Fibroblast of gingiva (primary cell): Measurements from ENCODE around the gene BTG4.

Source experiments
- DNase-seq: peaks from one replicate; pipeline ENCODE4 v3.0.0-alpha.2; 2011; ENCODE audit warnings: low read depth

The BTG4 gene

DNA sequence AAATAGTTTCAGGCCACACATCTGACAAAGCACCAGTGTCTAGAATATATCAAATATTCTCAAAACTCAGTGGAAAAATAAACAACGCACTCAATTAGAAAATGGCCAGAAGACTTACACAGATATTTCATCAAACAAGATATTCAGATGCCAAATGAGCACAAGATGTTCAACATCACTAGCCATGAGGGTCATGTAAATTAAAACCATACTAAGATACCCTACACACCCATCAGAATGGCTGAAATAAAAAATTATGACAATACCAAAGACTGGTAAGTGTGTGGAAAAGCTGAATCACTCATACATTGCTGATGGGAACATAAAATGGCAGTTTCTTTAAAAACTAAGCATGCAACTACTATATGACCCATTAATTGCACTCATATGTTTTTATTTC lies 21.7 kb downstream of the BTG4 start:
- peak; percentile 57 for DNase-seq

DNA sequence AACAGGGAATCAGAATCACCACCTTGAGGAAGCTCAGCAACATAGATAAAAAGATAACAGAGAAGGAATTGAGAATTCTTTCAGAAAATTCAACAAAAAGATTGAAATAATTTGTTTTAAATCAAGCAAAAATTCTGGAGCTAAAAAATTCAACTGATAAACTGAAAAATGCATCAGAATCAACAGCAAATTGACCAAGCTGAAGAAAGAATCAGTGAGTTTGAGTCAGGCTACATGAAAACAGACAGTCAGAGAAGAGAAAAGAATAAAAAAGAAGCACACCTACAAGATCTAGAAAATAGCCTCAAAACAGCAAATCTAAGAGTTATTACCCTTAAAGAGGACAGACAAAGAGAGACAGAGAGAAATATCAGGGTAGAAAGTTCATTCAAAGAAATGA lies 28.8 kb downstream of the BTG4 start:
- no peak for DNase-seq

DNA sequence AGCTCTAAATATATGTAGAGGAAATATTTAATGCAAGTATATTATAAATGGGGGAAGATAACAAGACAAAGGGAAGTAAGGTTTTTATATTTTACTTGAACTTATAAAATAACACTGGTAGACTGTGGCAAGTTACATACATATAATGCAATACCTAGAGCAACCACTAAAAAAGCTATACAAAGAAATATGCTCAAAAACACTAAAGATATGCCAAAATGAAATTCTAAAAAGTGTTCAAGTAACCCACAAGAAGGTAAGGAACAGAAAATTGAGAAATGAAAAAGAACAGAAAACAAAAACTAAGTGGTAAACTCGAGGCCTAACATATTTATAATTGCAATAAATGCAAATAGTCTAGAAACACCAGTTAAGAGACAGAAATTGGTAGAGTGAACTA lies 32.5 kb downstream of the BTG4 start:
- no peak for DNase-seq

DNA sequence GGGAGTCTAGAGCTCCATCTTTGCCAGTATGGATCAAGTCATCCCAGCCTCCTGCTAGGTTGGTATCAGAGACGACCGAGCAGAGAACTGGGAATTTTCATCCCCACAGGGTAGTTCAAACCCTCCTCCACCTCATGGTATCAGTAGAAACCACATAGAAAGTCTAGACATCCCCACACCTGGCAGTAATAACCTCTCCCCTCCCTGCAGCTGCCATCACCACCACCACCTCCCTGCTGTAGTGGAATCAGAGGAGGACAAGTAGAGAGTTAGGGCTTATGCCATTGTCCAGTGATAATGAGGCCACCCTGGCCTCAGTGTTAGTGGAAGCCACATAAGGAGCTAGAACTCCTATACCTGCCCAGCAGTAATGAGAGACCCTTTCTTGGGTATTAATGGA lies 34.3 kb downstream of the BTG4 start:
- DNase-seq: no peak

DNA sequence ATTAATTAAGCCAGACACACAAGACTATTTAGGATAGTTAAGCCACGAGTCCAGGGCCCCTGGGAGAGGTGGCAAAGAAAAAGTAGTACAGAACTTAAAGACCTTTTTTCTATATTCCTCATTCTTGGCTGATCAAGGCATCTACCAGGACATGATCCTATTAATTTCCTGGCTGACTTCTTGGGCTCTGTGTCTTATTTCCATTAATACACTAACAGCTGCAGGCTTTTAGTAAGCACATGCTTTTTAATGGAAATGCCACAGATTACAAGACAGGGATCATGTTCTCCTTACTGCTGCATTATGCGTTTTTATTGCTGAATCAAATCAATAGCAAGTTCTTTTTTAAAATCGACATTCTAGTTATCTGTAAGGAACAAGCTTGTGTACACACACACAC lies 35.2 kb downstream of the BTG4 start:
- peak; percentile 26 for DNase-seq

DNA sequence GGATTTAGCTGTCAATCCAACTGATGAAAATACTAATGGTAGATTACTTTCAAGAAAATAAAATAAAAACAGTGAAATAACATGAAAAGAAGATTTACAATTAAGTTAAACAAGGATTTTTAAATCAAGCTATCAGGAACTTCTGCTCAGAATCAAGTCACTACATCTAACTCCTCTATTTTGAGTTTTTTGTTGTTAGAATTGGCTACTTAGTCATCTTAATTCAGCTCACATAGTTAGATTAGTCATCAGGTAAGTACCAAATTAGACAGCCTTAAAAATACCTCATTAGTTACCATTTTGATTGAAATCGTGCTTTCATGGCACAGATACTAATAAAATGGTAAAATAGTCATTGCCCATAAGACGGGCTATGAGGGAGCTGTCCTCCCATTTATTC lies 35.8 kb downstream of the BTG4 start:
- DNase-seq: no peak

DNA sequence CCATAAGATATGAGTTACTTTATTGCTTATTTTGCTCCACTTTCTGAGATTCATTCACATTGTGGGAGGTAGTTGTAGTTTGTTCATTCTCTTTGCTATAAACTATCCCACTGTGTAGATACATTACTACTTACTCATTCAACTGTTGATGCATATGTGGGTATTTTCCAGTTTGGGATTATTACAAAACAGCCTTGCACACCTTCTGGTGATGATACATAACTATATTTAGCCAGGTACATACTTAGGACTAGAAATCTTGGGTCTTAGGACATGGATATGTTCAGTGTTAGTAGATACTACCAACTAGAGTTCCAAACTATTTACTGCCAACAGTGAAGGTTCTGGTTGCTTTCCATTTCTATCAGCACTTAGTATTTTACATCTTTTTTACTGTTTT lies 37.8 kb downstream of the BTG4 start:
- no peak for DNase-seq

DNA sequence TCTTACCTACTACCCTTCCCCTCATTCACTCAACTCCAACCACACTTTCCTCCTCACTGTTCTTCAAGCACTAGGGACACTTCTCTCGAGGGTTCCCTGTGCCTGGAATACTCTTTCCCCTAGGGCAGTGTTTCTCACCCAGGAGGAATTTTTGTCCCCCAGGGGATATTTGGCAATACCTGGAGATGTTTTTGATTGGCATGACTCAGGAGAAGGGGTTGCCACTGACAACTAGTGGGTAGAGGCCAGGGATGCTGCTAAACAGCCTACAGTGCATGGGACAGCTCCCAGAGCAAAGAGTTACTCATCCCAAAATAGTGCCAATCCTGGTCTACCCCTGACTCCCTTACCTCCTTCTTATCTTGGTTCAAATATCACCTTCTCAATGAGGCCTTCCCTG lies 40.0 kb downstream of the BTG4 start:
- DNase-seq: no peak

DNA sequence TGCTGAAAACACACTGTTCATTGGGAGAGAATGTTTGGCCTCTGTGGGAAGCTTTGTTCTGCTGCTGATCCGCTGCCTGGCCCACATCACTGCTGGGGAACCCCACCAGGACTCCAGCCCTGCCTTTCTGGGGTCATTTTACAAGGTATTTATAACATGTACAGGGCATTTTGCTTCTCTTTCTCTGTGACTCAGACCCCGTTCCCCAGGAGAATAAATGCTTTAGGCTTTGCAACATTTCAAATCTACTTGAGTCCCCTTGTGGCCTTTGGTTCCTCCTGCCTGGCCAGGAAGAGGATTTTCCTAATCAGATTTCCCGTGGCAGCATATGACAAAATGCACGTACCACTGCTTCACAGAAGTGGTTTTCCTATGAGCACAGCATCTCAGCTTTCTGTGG lies 43.0 kb downstream of the BTG4 start:
- DNase-seq: peak; percentile 16

DNA sequence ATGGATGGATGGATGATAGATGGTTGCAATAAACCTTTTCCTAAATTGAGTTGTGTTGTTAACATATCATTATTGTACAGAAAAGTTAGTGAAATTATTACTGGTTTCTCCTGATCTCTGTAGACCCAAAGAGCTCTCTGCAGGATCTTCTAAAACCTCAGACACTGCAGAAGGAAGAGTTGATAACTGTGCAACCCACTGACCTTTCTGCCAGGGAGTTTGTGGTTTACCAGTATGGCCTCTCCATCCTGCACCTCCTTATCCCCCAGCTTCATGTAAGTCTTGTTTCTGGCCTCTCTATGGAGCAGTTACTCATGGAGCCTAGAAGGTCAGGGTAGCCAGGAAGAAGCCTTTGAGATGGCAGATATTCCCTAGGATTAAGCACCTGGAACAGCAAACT lies 45.6 kb downstream of the BTG4 start:
- DNase-seq: no peak

DNA sequence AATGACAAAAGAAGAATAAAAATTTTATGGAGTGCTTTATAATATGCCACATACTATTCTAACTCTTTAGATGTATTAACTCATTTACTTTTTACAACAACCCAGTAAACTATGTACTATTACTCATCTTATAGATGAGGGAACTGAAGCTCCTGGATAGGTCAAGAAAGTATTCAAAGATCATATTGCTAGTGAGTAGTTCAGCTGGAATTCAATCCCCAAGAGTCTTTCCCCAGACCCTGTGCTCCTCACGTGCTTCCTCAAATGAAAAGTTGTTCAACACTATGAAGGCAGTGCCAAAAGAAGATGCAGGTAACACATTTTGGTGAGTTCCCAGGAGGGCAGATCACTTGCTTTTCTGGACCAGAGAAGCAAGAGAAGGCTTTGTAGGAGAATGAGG lies 46.8 kb downstream of the BTG4 start:
- peak; percentile 51 for DNase-seq

DNA sequence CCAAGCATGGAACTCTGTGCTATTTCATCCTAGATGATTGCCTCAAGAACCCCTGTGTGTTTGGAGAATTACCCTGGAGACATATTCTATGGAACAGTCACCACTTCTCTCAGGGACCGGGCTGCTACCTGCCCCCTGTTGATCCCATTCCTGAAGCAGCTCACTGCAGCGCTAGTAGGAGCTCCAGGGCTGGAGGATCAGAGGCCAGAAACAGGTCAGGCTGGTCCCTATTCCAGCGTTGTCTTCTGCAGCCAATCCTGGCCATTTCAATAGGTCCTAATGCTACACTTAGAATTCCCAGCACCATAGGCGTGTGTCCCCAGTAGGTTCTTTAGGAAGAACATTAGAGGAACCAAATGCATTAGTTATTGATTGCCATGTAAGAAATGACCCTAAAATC lies 48.9 kb downstream of the BTG4 start:
- no peak for DNase-seq

DNA sequence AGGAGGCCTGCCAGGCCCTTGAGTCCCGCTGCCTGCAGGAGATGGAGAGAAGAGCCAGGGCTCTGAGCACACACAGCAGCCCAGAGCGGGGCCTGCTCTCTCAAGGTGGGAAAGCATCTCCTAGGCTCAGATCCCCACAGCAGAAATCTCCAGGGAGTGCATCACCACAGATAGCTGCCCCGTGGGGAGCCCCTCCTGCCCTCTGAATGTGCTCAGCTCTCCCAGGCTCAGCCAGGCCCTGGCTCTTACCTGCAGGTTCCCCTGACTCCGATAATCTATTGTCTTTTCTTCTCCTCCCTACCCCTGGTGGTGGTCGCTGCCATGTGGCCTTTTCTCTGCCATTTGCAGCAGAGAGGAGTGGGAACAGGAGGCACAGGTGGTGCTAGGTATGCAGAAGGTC lies 49.9 kb downstream of the BTG4 start:
- no peak for DNase-seq

DNA sequence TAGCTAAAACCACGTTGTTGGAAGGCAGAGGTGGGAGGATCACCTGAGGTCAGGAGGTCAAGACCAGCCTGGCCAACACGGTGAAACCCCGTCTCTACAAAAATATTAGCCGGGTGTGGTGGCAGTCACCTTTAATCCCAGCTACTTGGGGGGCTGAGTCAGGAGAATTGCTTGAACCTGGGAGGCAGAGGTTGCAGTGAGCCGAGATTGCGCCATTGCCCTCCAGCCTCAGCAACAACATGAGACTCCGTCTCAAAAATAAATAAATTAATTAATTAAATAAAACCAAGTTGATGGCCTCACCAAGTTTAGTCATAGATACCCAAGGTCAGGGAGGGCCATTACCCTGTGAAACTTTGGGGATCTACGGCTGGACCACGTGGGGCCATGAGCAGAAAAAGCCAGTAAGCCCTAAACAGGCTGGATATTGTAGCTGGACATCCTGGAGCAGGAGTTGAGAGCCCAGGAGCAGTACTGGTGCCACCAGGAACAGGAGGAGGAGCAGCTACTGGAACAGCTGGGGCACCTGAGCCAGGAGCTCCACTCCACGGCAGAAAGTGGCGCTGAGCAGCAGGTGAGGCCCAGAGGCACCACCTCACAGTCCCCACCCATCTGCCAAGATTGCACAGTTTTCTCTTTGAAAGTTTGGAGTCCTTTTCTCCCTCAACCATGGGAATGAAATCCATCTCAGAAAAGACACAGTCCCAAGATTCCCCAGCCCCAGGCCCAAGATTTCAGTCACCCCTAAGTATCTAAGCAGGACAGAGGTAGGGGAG lies 50.5 kb downstream of the BTG4 start:
- DNase-seq: no peak

DNA sequence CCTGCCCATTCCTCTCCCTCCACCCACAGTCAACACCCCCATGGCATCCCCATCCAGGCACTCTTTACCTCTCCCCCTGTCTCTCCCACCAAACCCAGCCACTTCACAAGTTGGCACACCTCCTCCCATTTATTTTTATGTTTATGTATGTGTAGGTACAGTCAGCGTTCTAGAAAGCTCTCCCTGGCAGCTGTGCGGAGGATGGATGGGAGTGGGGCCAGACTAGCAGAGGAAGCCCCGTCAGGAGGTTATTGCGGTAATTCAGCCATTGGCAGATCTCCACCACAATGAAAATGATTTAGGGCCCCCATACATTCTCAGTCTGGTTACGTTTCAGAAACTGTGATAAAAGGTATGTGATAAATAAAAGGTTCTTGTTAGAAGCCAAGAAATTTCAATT lies 51.3 kb downstream of the BTG4 start:
- no peak for DNase-seq

DNA sequence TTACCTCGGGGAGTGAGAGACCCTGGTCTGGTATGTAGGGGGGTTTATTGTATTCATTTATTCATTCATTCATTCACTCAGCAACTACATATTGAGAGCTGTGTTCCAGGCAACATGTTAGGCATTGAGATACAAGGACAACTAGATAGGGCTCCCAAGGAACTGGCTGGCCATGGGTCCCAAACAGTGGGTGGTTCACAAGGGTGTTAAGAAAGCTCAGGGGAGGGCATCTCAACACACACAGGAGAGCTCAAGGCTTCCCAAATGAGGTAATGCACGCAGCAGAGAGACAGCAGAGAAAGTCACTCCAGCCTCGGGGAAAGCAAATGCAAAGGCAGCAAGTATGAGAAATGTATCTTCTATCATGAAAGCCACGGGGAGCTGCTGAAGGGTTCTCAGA lies 51.8 kb downstream of the BTG4 start:
- DNase-seq: no peak

DNA sequence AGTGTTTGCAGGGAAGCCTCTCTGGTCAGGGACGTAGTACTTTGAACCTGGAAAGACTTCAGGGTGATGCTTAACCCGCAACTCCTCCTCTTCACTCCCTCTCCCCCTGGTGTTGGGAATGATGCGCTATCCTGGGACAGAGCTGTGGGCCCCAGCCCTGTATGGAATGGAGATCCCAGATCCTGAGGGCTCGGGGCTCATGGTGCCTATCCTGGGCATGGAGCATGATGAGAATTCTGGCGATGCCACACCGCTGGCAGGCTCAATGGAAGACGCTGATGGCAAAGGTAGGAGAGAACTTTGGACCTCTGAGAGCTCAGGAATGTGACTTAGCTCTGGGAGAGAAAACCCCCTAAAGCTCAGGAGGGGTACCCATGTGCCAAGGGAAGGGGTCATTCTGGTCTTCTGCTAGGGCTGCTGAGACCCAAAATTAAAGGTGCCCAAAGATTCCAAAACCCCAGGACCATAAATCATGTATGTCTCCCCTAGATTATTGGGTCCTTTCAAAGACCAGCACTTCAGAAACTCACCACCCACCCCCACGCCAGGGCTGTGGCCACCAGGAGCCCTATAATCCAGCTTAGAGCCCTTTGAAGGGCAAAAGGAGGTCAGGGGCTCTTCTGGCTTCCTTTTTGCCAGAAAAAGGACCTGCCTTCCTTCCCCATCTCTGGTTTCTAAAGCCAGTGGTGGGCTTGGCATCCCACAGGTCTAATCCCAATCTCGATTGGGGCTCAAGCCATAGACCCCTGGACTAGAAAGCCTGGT lies 52.5 kb downstream of the BTG4 start:
- no peak for DNase-seq

DNA sequence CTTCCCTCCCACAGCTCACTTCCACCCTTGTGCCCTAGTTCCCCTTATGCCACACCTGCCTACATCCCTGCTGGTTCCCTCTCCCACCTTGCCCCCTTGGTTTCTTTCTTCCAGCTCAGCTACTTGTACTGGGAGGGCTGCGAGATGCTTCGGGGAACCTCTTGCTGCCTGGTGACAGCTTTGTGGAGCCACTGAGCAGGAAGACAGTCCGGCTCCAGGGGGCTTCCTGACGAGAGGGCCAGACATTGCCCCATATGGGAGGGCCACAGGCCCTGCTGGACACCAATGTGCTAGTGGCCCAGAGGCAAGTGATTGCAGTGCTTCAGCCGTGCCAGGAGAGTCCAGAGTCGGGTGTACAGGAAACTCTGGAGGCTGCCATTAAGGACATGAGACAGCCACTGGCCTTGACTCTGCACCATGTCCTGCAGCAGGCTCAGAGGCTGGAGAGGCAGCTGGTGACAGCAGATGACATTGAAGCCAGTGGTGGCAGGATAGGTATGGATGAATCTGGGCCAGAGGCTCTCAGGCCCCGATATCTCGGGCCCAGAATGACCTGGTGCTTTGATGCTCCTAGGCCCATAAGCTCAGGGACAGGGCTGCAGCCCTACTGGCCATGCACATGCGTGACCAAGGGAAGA lies 54.3 kb downstream of the BTG4 start:
- DNase-seq: no peak

DNA sequence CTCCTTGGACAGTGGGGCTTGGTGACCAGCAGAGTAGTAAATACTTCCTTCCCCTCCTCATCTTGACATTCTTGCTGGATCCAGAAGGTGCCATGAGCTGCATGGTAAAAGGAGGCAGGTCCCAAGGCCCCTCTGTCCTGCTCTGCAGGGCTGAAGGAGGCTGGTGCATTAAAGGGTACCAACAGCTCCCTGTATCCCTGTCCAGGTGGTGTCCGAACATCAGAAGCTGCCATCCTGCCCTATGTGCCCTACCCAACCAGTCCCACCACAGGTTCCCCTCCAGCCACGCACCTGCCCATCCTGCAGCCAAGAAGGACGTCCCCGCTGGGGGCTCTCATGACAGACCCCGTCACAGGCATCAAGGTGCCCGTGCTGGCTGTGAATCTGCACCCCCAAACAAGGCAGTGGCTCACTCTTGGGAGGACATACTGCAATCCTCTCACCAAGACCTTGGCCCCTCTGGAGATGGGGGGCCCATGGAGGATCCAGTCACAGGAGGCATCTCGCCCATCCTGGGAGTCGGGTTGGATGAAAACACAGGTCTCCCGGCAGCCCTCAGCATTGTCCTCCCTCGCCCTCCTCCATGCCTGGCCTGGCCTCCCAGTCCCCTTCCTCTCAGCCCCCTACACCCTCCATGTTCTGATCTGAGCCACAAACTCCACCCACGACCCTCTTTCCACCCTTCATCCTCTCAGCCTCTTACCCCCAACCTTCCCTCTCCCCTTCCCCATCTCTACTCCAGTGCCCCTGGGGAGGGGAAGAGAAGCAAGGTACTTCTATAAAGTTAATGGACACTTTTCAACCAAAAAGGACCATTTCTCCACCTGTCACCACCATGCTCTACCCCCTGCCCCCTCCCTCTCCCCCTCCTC lies 55.1 kb downstream of the BTG4 start:
- no peak for DNase-seq

DNA sequence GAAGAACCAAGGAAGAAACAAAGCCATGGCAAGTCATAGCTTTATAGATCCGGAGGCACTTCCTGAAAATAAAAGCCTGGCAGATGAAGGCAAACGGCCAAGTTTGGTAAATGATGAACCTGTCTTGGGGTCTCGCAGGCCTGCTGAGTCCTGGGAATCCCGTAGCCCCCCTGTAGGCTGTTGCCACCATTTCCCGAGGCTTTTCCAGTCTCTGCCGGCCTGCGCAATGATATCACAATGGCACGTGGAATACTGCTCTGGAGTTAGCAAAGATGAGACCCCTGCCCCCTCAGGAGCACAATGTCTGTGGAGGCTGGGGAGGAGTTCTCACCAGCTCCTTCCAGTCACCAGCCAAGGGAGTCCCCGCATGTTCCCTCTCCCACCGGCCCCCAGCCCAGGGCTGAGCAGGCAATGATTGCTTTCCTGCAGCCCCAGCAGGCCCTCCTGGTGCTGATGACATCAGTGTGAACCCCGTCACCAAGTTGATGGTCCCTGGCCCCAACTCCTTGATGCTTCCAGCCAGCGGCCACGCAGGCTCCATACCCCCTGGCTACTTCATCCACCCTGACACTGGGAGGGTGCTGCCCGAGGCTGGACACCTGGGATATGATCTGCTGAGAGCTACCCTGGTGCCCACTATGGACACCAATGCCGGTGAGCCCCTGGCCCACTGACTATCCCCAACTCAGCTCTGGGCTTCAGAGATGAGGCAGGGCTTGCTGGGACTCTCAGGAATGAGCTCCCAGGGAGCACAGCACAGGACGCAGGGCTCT lies 55.9 kb downstream of the BTG4 start:
- DNase-seq: no peak

DNA sequence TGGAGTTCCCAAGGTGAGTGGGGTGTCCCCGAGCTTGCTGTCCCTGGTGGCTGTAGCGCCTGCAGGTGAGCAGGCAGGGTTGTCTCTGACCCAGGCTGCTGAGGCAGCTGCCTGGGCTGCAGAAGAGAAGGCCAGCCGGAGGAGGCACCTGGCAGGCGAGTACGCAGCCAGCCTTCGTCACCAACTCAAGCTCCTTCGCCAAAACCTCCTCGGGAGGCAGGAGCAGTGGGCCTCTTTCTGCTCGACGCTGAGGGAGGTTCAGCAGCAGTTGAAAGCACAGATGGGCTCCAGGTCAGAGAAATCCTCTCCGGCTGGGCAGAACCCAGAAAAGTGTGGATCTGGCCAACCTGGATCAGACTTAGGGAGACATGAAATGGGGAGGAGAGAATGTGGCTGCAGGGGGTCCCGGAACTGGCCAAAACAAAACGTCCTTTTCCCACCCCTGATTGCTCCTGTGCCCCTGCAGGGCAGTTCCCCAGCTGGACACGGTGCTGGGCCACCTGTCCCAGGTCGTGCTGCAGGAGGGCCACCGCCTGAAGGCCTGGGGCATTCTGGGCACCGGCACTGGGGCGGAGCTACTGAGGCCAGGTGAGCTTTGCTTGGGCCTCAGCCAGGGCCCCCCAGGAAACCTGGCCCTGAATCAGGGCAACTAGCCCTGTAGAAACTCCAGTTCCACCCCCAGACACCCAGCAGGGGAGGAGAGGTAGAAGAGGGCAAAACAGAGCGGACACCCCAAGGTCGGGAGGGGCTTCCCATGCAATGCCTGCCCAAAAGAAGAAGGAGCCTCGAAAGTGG lies 56.7 kb downstream of the BTG4 start:
- no peak for DNase-seq
